K562 (cell line): ENCODE results near the gene NOD2. TPM values are rescaled to one million over a fixed set of nuclear protein-coding genes. Genes with fewer than 3 reads are reported as not detected.

Experiments
- ATAC-seq: fragments of 200-7000 bp; cut with Tn5 transposase; 3 replicates; pipeline ENCODE4 v1.9.1; 2020; ENCODE audit warnings: moderate library complexity
- BruUV-seq: library from RNA; stranded (reverse); fragments of 400-500 nt; replicated peaks from 2 replicates; lab custom pipeline; 2021; lab: Mats Ljungman, UMichigan
- CTCF ChIA-PET: fragments of 300-600 bp; formaldehyde crosslinking; extraction: SDS; loops from one replicate; lab custom pipeline; 2021; ENCODE audit warnings: low intra/inter-chr PET ratio; lab: Yijun Ruan, JAX
- POLR2A ChIA-PET: fragments of 300-600, 350-650 bp; sonication (Branson Sonifier 250); formaldehyde crosslinking; extraction: SDS; loops from one replicate; lab custom pipeline; 2021; ENCODE audit warnings: antibody characterized with exemption, inconsistent platforms; lab: Yijun Ruan, JAX
- DNase-seq, 4 experiments: peaks; one replicate each; pipeline versions ENCODE4 v3.0.0 to v3.0.0-alpha.2; 2011 to 2018; ENCODE audit warnings: low spot score in 3 of 4, mixed read lengths in 3 of 4; ENCODE audit errors: extremely low read depth in 1 of 4
- FAIRE-seq: peaks from 2 replicates; lab custom pipeline; 2011; peaks lifted over from hg19 to GRCh38; lab: Jason Lieb, UNC
- H2AFZ ChIP-seq: 2 replicates; pipeline ENCODE4 v1.6.0; 2011; ENCODE audit warnings: low read depth, low read length, control low read depth, inconsistent platforms
- H3K27ac ChIP-seq: fragments of 200-600 bp; 3 replicates; pipeline ENCODE4 v1.8.0; 2011; ENCODE audit warnings: low read depth, mild to moderate bottlenecking, control low read depth, inconsistent platforms, low read length, moderate library complexity, mixed read lengths; ENCODE audit errors: extremely low read depth
- H3K27me3 ChIP-seq, 2 experiments: fragments of 300-600 bp in 1 of 2; 2 replicates in 1 of 2; 3 replicates in 1 of 2; pipeline versions ENCODE4 v1.6.0 to v1.8.0; 2011; ENCODE audit warnings: inconsistent platforms in 2 of 2, low read length in 2 of 2, mild to moderate bottlenecking in 1 of 2, mixed read lengths in 1 of 2, moderate library complexity in 1 of 2; ENCODE audit not compliant: control insufficient read depth in 2 of 2, insufficient read depth in 2 of 2
- H3K36me3 ChIP-seq: fragments of 300-600 bp; 3 replicates; pipeline ENCODE4 v1.8.0; 2011; ENCODE audit warnings: mild to moderate bottlenecking, low read length, inconsistent platforms; ENCODE audit not compliant: control insufficient read depth, insufficient read depth
- H3K4me1 ChIP-seq, 2 experiments: fragments of 200-600 bp in 1 of 2; replicated peaks in 1 of 2; 2 replicates in 1 of 2; 3 replicates in 1 of 2; pipeline versions ENCODE4 v1.5.1 to v1.8.0; 2011; ENCODE audit warnings: inconsistent platforms in 2 of 2, low read length in 2 of 2, mild to moderate bottlenecking in 1 of 2, mixed read lengths in 1 of 2, moderate library complexity in 1 of 2; ENCODE audit not compliant: control insufficient read depth in 2 of 2, insufficient read depth in 2 of 2
- H3K4me2 ChIP-seq: 2 replicates; pipeline ENCODE4 v1.6.1; 2011; ENCODE audit warnings: low read length, control low read depth, inconsistent platforms, mixed read lengths; ENCODE audit not compliant: insufficient read depth
- H3K4me3 ChIP-seq: fragments of 200-600 bp; sonication (generic), shearing (Covaris generic); 2 replicates; pipeline ENCODE4 v1.5.1; 2016; ENCODE audit warnings: control low read depth, inconsistent platforms
- H3K79me2 ChIP-seq: fragments of 200-600 bp; 3 replicates; pipeline ENCODE4 v1.8.0; 2011; ENCODE audit warnings: low read length, inconsistent platforms; ENCODE audit not compliant: control insufficient read depth, insufficient read depth
- H3K9ac ChIP-seq, 2 experiments: 2 replicates each; pipeline versions ENCODE4 v1.6.0 to v1.6.1; 2011; ENCODE audit warnings: low read depth in 2 of 2, low read length in 2 of 2, control low read depth in 1 of 2, inconsistent platforms in 1 of 2, mild to moderate bottlenecking in 1 of 2, mixed read lengths in 1 of 2; ENCODE audit not compliant: insufficient read depth in 1 of 2
- H3K9me1 ChIP-seq: one replicate; pipeline ENCODE4 v1.6.0; 2011; ENCODE audit warnings: inconsistent platforms, mild to moderate bottlenecking, low read length, moderate library complexity; ENCODE audit not compliant: control insufficient read depth, insufficient read depth
- H3K9me3 ChIP-seq: replicated peaks from 2 replicates; pipeline ENCODE4 v1.5.1; 2011; ENCODE audit warnings: low read depth, low read length, inconsistent platforms; ENCODE audit not compliant: control insufficient read depth, insufficient read depth
- H4K20me1 ChIP-seq: replicated peaks from 2 replicates; pipeline ENCODE4 v1.6.1; 2011; ENCODE audit warnings: low read length, inconsistent platforms, mixed read lengths; ENCODE audit not compliant: control insufficient read depth, insufficient read depth
- DACH1 ChIP-seq: fragments of 450-650 bp; IDR thresholded peaks from 2 replicates; pipeline ENCODE4 v1.6.1; 2018; ENCODE audit not compliant: partially characterized antibody
- FOSL1 ChIP-seq: fragments of 200-800 bp; sonication (Bioruptor generic); conservative IDR thresholded peaks from 2 replicates; pipeline ENCODE4 v1.6.1; 2016; ENCODE audit warnings: missing genetic modification characterization, missing compliant biosample characterization
- HOXB6 ChIP-seq: fragments of 250-450 bp; sonication (Bioruptor Pico); IDR thresholded peaks from 2 replicates; pipeline ENCODE4 v1.5.1; 2022; ENCODE audit warnings: mild to moderate bottlenecking, borderline replicate concordance
- KDM4B ChIP-seq, 2 experiments: fragments of 450-650 bp in 1 of 2; sonication (generic) in 1 of 2; IDR thresholded peaks; 2 replicates each; pipeline ENCODE4 v1.6.1; 2016 to 2017; ENCODE audit warnings: borderline replicate concordance in 2 of 2, antibody characterized with exemption in 1 of 2, low read depth in 1 of 2, mild to moderate bottlenecking in 1 of 2
- POLR2G ChIP-seq: fragments of 200-400 bp; formaldehyde crosslinking; IDR thresholded peaks from 2 replicates; pipeline ENCODE4 v1.6.1; 2017; ENCODE audit warnings: low read depth, mild to moderate bottlenecking, antibody characterized with exemption, low read length, moderate library complexity
- RBM22 ChIP-seq: fragments of 200-400 bp; formaldehyde crosslinking; IDR thresholded peaks from 2 replicates; pipeline ENCODE4 v1.6.1; 2018; ENCODE audit warnings: low read length, low read depth; ENCODE audit not compliant: poor library complexity, severe bottlenecking
- TAF9B ChIP-seq: fragments of 450-650 bp; IDR thresholded peaks from 2 replicates; pipeline ENCODE4 v1.6.1; 2018; ENCODE audit warnings: mild to moderate bottlenecking; ENCODE audit not compliant: partially characterized antibody
- WGBS: fragments of 100-300 bp; shearing (Covaris generic); methylation state at CpG from one replicate; pipeline ENCODE4 v1.1.6; 2016; ENCODE audit warnings: low coverage, mixed read lengths; ENCODE audit not compliant: insufficient coverage; ENCODE audit errors: missing lambda C conversion rate; 5-methylcytosine and 5-hydroxymethylcytosine counted together
- in situ Hi-C: fragments of 300-500 bp; cut with MboI; formaldehyde crosslinking; loops from 4 replicates; pipeline ENCODE4 v1.15.0; 2018; ENCODE audit warnings: inconsistent platforms, mixed read lengths
- intact Hi-C: fragments of 100-400 bp; cut with micrococcal nuclease; formaldehyde crosslinking; loops from 2 replicates; pipeline ENCODE4 v1.14.2; 2022
- polyA plus RNA-seq, 8 experiments: library from polyadenylated mRNA; depleted of rRNA in 4 of 8; stranded (reverse) in 5 of 8; unstranded in 3 of 8; fragments of >200 nt; fragmentation: Nextera tagmentation in 2 of 8; fragmentation: Illumina TruSeq in 1 of 8; extraction: Ambion mirVana in 2 of 8; extraction: Trizol in 1 of 8; gene quantifications; 2 replicates each; pipeline versions ENCODE4 v1.2.1 to v1.2.3, GENCODE V29; 2011 to 2014; ENCODE audit warnings: inconsistent platforms in 1 of 8, missing spikeins in 1 of 8
- total RNA-seq, 7 experiments: library from RNA; depleted of rRNA in 6 of 7; stranded (reverse); fragments of >200 nt in 6 of 7; fragmentation: Illumina TruSeq in 2 of 7; extraction: Trizol in 2 of 7; gene quantifications; 2 replicates each; pipeline versions ENCODE4 v1.2.1 to v1.2.3, GENCODE V29; 2011 to 2021; ENCODE audit warnings: low replicate concordance in 1 of 7
- TF ChIP-seq, protein P1 (sequence below): fragments of 450-650 bp; conservative IDR thresholded peaks from 2 replicates; pipeline ENCODE4 v1.6.1; 2016; ENCODE audit warnings: missing genetic modification characterization, low read depth, mild to moderate bottlenecking, missing compliant biosample characterization, moderate library complexity
- TF ChIP-seq, protein P2 (sequence below), 2 experiments: fragments of 450-650 bp; conservative IDR thresholded peaks; 2 replicates each; pipeline ENCODE4 v1.6.1; 2017; ENCODE audit warnings: mild to moderate bottlenecking in 2 of 2, moderate library complexity in 2 of 2

NOD2 gene
- total and polyA plus RNA-seq, 9 of the 15 experiments (the other 6 are each of a cell fraction or from before 2014, with no cell fraction given): 0.04 TPM; not detected in 8

DNA sequence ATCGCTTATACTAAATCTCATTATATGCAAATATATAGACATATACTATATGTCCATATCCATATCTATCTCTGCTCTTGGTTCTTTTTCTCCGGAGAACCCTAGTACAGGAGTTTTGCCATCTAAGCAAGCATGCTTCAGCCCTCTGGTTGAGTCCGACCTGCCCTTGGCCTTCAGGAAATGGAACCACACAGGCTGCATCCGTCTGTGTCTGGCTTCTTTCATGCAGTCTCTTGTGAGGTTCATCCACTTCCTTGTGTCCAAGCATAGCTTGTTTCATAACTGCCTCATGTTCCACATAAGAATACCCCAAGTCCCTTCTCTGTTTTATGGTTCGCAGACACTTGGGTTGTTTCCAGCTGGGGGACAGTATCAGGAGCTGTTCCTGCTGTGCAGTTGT lies 29.1 kb upstream of the NOD2 start:
- BruUV-seq: no TSS peak
- FAIRE-seq (no peak), ATAC-seq (no peak), DNase-seq (no peak)
- intact Hi-C loops (loop anchor here (2.0 to 10.0 kb wide), 4 partner anchors 53 to 449 kb away; no protein-coding TSS in a partner anchor), in situ Hi-C loops (loop anchor here (10.0 kb wide), 1 partner anchor 289 kb away; no protein-coding TSS in a partner anchor)
- no peaks in the 10 kb centered on the region for H3K79me2 ChIP-seq
- H3K27me3 ChIP-seq: peaks cover 4 to 14% of the 10 kb centered on the region in 2 experiments; a peak in 3 of 5 replicates
- TF ChIP-seq POLR2G (no peak), KDM4B (IDR thresholded peaks at IDR 0.05; ENCODE audit: borderline replicate concordance in 2 of 2, low read depth in 1 of 2) (no peak), HOXB6 (no peak), DACH1 (no peak), RBM22 (no peak), FOSL1 (tag) (no peak), TAF9B (no peak)
- TF ChIP-seq, protein P1, sequence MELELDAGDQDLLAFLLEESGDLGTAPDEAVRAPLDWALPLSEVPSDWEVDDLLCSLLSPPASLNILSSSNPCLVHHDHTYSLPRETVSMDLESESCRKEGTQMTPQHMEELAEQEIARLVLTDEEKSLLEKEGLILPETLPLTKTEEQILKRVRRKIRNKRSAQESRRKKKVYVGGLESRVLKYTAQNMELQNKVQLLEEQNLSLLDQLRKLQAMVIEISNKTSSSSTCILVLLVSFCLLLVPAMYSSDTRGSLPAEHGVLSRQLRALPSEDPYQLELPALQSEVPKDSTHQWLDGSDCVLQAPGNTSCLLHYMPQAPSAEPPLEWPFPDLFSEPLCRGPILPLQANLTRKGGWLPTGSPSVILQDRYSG (tag): no peak
- TF ChIP-seq, protein P2, sequence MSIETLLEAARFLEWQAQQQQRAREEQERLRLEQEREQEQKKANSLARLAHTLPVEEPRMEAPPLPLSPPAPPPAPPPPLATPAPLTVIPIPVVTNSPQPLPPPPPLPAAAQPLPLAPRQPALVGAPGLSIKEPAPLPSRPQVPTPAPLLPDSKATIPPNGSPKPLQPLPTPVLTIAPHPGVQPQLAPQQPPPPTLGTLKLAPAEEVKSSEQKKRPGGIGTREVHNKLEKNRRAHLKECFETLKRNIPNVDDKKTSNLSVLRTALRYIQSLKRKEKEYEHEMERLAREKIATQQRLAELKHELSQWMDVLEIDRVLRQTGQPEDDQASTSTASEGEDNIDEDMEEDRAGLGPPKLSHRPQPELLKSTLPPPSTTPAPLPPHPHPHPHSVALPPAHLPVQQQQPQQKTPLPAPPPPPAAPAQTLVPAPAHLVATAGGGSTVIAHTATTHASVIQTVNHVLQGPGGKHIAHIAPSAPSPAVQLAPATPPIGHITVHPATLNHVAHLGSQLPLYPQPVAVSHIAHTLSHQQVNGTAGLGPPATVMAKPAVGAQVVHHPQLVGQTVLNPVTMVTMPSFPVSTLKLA (conservative IDR thresholded peaks at IDR 0.05): no peak
- no peaks in the 10 kb centered on the region for H3K9me3 ChIP-seq
- ChIA-PET CTCF (interaction anchor here (1.9 kb wide), 1 partner anchor 450 kb away, joined by 13 read pairs; no protein-coding TSS in a partner anchor), POLR2A (no interaction called here)
- H3K4me3 ChIP-seq: no peak overlapping the region
- H3K9ac ChIP-seq: no peak overlapping the region
- 14% methylated on average over 5 of the region's 5 CpGs for WGBS
- H3K27ac ChIP-seq: no peak overlapping the region
- no peaks in the 10 kb centered on the region for H4K20me1 ChIP-seq
- no peak overlapping the region for H2AFZ ChIP-seq
- H3K36me3 ChIP-seq: no peaks in the 10 kb centered on the region
- no peak overlapping the region for H3K4me2 ChIP-seq
- no peaks in the 10 kb centered on the region for H3K9me1 ChIP-seq
- peaks cover 0 to 5% of the 10 kb centered on the region in 2 experiments; a peak in 2 of 5 replicates for H3K4me1 ChIP-seq
